Right atrium auricular region (tissue), 2 donors: Measurements from ENCODE around the gene FOXRED1. TPM values are rescaled to one million over a fixed set of nuclear protein-coding genes. Genes with fewer than 3 reads are reported as not detected.

Experiments used
- DNase-seq: peaks from one replicate; pipeline ENCODE4 v3.0.0-alpha.2; 2019; ENCODE audit warnings: low spot score
- H3K27ac ChIP-seq, 2 donors: fragments of 200-600 bp; sonication (generic); 1 replicate in 1 of 2; 2 replicates in 1 of 2; pipeline ENCODE4 v1.5.1; 2016 to 2019
- H3K27me3 ChIP-seq, 2 donors: fragments of 200-600 bp; sonication (generic); one replicate each; pipeline versions ENCODE4 v1.5.1 to v1.6.0; 2017 to 2019
- H3K36me3 ChIP-seq: fragments of 200-600 bp; sonication (generic); one replicate; pipeline ENCODE4 v1.5.1; 2016
- H3K4me1 ChIP-seq, 2 donors: fragments of 200-600 bp; sonication (generic); one replicate each; pipeline versions ENCODE4 v1.5.1 to v1.6.0; 2017 to 2019
- H3K4me3 ChIP-seq, 2 donors: fragments of 200-600 bp; sonication (generic); 1 replicate in 1 of 2; 2 replicates in 1 of 2; pipeline ENCODE4 v1.5.1; 2017 to 2019; ENCODE audit warnings: mild to moderate bottlenecking in 1 of 2, moderate library complexity in 1 of 2
- H3K9me3 ChIP-seq, 2 donors: fragments of 200-600 bp; sonication (generic); one replicate each; pipeline ENCODE4 v1.5.1; 2019
- CTCF ChIP-seq, 2 donors: fragments of 200-600 bp; sonication (generic); IDR thresholded peaks; one replicate each; pipeline ENCODE4 v1.5.1; 2019; ENCODE audit warnings: antibody characterized with exemption in 2 of 2
- total RNA-seq, 2 donors: library from RNA; depleted of rRNA; stranded (reverse); fragments of >200 nt; gene quantifications; one replicate each; pipeline ENCODE4 v1.1.0, GENCODE V29; 2016

The FOXRED1 gene
- total RNA-seq, 2 donors from 2014 or later, result 19.1 to 26.6 TPM

- TF ChIP-seq CTCF (IDR thresholded peaks at IDR 0.05), result no peak
- Histone ChIP-seq H3K27ac (no peak overlapping the region), H3K27me3 (no peaks in the 10 kb centered on the region), H3K4me3 (no peak overlapping the region), H3K4me1 (peaks cover 0 to 10% of the 10 kb centered on the region in 2 donors), H3K36me3 (peaks cover 44% of the 10 kb centered on the region), H3K9me3 (no peaks in the 10 kb centered on the region)
- no peak for DNase-seq
Measured at GRCh38 chr11:126277322-126277721, 8.4 kb downstream of the FOXRED1 start.

GRCh38 chr11:126277780-126278179 lies 8.8 kb downstream of the FOXRED1 start:
- H3K27ac ChIP-seq, result no peak overlapping the region
- H3K36me3 ChIP-seq, result peaks cover 44% of the 10 kb centered on the region
- no peak for TF ChIP-seq CTCF (IDR thresholded peaks at IDR 0.05)
- H3K4me3 ChIP-seq, result no peak overlapping the region
- H3K4me1 ChIP-seq, result peaks cover 0 to 12% of the 10 kb centered on the region in 2 donors
- H3K9me3 ChIP-seq, result no peaks in the 10 kb centered on the region
- DNase-seq, result no peak
- H3K27me3 ChIP-seq, result no peaks in the 10 kb centered on the region

GRCh38 chr11:126279191-126279590 lies 10.2 kb downstream of the FOXRED1 start:
- peaks cover 0 to 22% of the 10 kb centered on the region in 2 donors for H3K4me1 ChIP-seq
- no peak for TF ChIP-seq CTCF (IDR thresholded peaks at IDR 0.05)
- no peak overlapping the region for H3K27ac ChIP-seq
- peaks cover 30% of the 10 kb centered on the region for H3K36me3 ChIP-seq
- no peaks in the 10 kb centered on the region for H3K9me3 ChIP-seq
- no peak for DNase-seq
- H3K27me3 ChIP-seq, result no peaks in the 10 kb centered on the region
- no peak overlapping the region for H3K4me3 ChIP-seq

- Histone ChIP-seq H3K9me3 (no peaks in the 10 kb centered on the region), H3K4me3 (no peak overlapping the region), H3K27ac (no peak overlapping the region), H3K4me1 (peaks cover 0 to 25% of the 10 kb centered on the region in 2 donors), H3K36me3 (peaks cover 16% of the 10 kb centered on the region), H3K27me3 (no peaks in the 10 kb centered on the region)
- no peak for TF ChIP-seq CTCF (IDR thresholded peaks at IDR 0.05)
- no peak for DNase-seq
Measured at GRCh38 chr11:126280595-126280994, 11.6 kb downstream of the FOXRED1 start.

GRCh38 chr11:126281245-126281644 lies 12.3 kb downstream of the FOXRED1 start:
- Histone ChIP-seq H3K36me3 (peaks cover 12% of the 10 kb centered on the region), H3K27me3 (no peaks in the 10 kb centered on the region), H3K9me3 (no peaks in the 10 kb centered on the region), H3K27ac (no peak overlapping the region), H3K4me3 (no peak overlapping the region), H3K4me1 (peaks cover 0 to 25% of the 10 kb centered on the region in 2 donors)
- TF ChIP-seq CTCF (IDR thresholded peaks at IDR 0.05), result no peak
- DNase-seq, result no peak

GRCh38 chr11:126281666-126282175 lies 12.8 kb downstream of the FOXRED1 start:
- Histone ChIP-seq H3K4me1 (peaks cover 0 to 25% of the 10 kb centered on the region in 2 donors), H3K4me3 (peak overlapping the region in 1 of 2 donors; percentile 73), H3K9me3 (no peaks in the 10 kb centered on the region), H3K27me3 (no peaks in the 10 kb centered on the region), H3K36me3 (peaks cover 10% of the 10 kb centered on the region), H3K27ac (peak overlapping the region; percentile 81 to 89)
- DNase-seq, result no peak
- no peak for TF ChIP-seq CTCF (IDR thresholded peaks at IDR 0.05)
